WTC11 (cell line): ENCODE results near the gene NXN. TPM values are rescaled to one million over a fixed set of nuclear protein-coding genes. Genes with fewer than 3 reads are reported as not detected.

Experiments used
- ATAC-seq: fragments of 200-7000 bp; cut with Tn5 transposase; 2 replicates; pipeline ENCODE4 v1.10.0; 2021; ENCODE audit warnings: mild to moderate bottlenecking, moderate library complexity
- CTCF ChIA-PET: fragments of 300-600 bp; sonication (Branson Sonifier 250); formaldehyde crosslinking; loops from one replicate; lab custom pipeline; 2021; ENCODE audit warnings: antibody characterized with exemption; lab: Charles Lee
- POLR2A ChIA-PET: fragments of 350-600 bp; sonication (Branson Sonifier 250); formaldehyde crosslinking; loops from one replicate; lab custom pipeline; 2021; ENCODE audit warnings: antibody characterized with exemption; lab: Charles Lee
- DNase-seq: peaks from one replicate; pipeline ENCODE4 v3.0.0; 2021; ENCODE audit warnings: low spot score
- H3K27ac Mint-ChIP-seq: 2 replicates; pipeline ENCODE4 v1.8.0; 2021; ENCODE audit warnings: mixed read lengths
- H3K27me3 Mint-ChIP-seq: 2 replicates; pipeline ENCODE4 v1.8.0; 2021; ENCODE audit warnings: low read depth, mild to moderate bottlenecking, moderate library complexity, mixed read lengths
- H3K36me3 Mint-ChIP-seq: 2 replicates; pipeline ENCODE4 v1.8.0; 2021; ENCODE audit warnings: mixed read lengths
- H3K4me1 Mint-ChIP-seq: 2 replicates; pipeline ENCODE4 v1.8.0; 2022; ENCODE audit warnings: mixed read lengths
- H3K4me3 Mint-ChIP-seq: 2 replicates; pipeline ENCODE4 v1.8.0; 2021; ENCODE audit warnings: mild to moderate bottlenecking, moderate library complexity, mixed read lengths
- H3K9me3 Mint-ChIP-seq: 2 replicates; pipeline ENCODE4 v1.8.0; 2021; ENCODE audit warnings: mixed read lengths
- ATF1 ChIP-seq: sonication (generic); formaldehyde crosslinking; IDR thresholded peaks from 2 replicates; pipeline ENCODE4 v1.8.1; 2023; ENCODE audit warnings: mild to moderate bottlenecking, moderate library complexity, missing genetic modification reagents
- ATF3 ChIP-seq: sonication (generic); formaldehyde crosslinking; conservative IDR thresholded peaks from 2 replicates; pipeline ENCODE4 v1.8.1; 2022; ENCODE audit warnings: mild to moderate bottlenecking, missing genetic modification reagents
- CBFB ChIP-seq: sonication (generic); formaldehyde crosslinking; IDR thresholded peaks from 2 replicates; pipeline ENCODE4 v1.8.1; 2022; ENCODE audit warnings: mild to moderate bottlenecking, low read depth, missing genetic modification reagents
- CDX4 ChIP-seq: fragments of 250-450 bp; sonication (Bioruptor Pico); IDR thresholded peaks from 2 replicates; pipeline ENCODE4 v1.9.0; 2021; ENCODE audit warnings: moderate library complexity, mild to moderate bottlenecking, inconsistent platforms, borderline replicate concordance
- E2F5 ChIP-seq: sonication (generic); formaldehyde crosslinking; IDR thresholded peaks from 2 replicates; pipeline ENCODE4 v1.8.1; 2022; ENCODE audit warnings: mild to moderate bottlenecking, moderate library complexity, missing genetic modification reagents
- ELF4 ChIP-seq: sonication (generic); formaldehyde crosslinking; IDR thresholded peaks from 2 replicates; pipeline ENCODE4 v1.8.1; 2022; ENCODE audit warnings: low read depth, mild to moderate bottlenecking, moderate library complexity, missing genetic modification reagents
- ETV6 ChIP-seq: sonication (generic); formaldehyde crosslinking; IDR thresholded peaks from 2 replicates; pipeline ENCODE4 v1.8.1; 2022; ENCODE audit warnings: mild to moderate bottlenecking, missing genetic modification reagents
- GABPB1 ChIP-seq: sonication (generic); formaldehyde crosslinking; IDR thresholded peaks from 2 replicates; pipeline ENCODE4 v1.8.1; 2023; ENCODE audit warnings: mild to moderate bottlenecking, missing genetic modification reagents
- GTF2I ChIP-seq: fragments of 250-450 bp; sonication (Bioruptor Pico); conservative IDR thresholded peaks from 2 replicates; pipeline ENCODE4 v1.4.0; 2021; ENCODE audit warnings: mild to moderate bottlenecking
- HMGA2 ChIP-seq: fragments of 250-450 bp; sonication (Bioruptor Pico); IDR thresholded peaks from 2 replicates; pipeline ENCODE4 v1.4.0; 2021; ENCODE audit warnings: mild to moderate bottlenecking, moderate library complexity
- MAX ChIP-seq: sonication (generic); formaldehyde crosslinking; IDR thresholded peaks from 2 replicates; pipeline ENCODE4 v1.8.0; 2022; ENCODE audit warnings: mild to moderate bottlenecking, missing genetic modification reagents
- MLX ChIP-seq: sonication (generic); formaldehyde crosslinking; IDR thresholded peaks from 2 replicates; pipeline ENCODE4 v1.8.1; 2023; ENCODE audit warnings: mild to moderate bottlenecking, missing genetic modification reagents, moderate library complexity
- NFE2L1 ChIP-seq: sonication (generic); formaldehyde crosslinking; IDR thresholded peaks from 2 replicates; pipeline ENCODE4 v1.8.1; 2023; ENCODE audit warnings: missing genetic modification reagents
- OVOL2 ChIP-seq: fragments of 250-450 bp; sonication (Bioruptor Pico); IDR thresholded peaks from 2 replicates; pipeline ENCODE4 v1.9.0; 2021; ENCODE audit warnings: mild to moderate bottlenecking, borderline replicate concordance
- RORB ChIP-seq: fragments of 250-450 bp; sonication (Bioruptor Pico); IDR thresholded peaks from 2 replicates; pipeline ENCODE4 v1.9.0; 2021; ENCODE audit warnings: mild to moderate bottlenecking
- SMAD3 ChIP-seq: sonication (generic); formaldehyde crosslinking; IDR thresholded peaks from 2 replicates; pipeline ENCODE4 v1.8.0; 2022; ENCODE audit warnings: missing genetic modification reagents, mild to moderate bottlenecking, borderline replicate concordance
- SP1 ChIP-seq: sonication (generic); formaldehyde crosslinking; conservative IDR thresholded peaks from 2 replicates; pipeline ENCODE4 v1.8.1; 2022; ENCODE audit warnings: missing genetic modification reagents
- TEAD4 ChIP-seq: sonication (generic); formaldehyde crosslinking; IDR thresholded peaks from 2 replicates; pipeline ENCODE4 v1.8.0; 2022; ENCODE audit warnings: mild to moderate bottlenecking, missing genetic modification reagents
- ZBTB43 ChIP-seq: sonication (generic); formaldehyde crosslinking; IDR thresholded peaks from 2 replicates; pipeline ENCODE4 v1.8.1; 2023; ENCODE audit warnings: mild to moderate bottlenecking, missing genetic modification reagents
- ZNF138 ChIP-seq: sonication (generic); formaldehyde crosslinking; conservative IDR thresholded peaks from 2 replicates; pipeline ENCODE4 v1.8.1; 2022; ENCODE audit warnings: mild to moderate bottlenecking, moderate library complexity, missing genetic modification reagents
- ZNF396 ChIP-seq: fragments of 250-450 bp; sonication (Bioruptor Pico); IDR thresholded peaks from 2 replicates; pipeline ENCODE4 v1.8.0; 2021; ENCODE audit warnings: mild to moderate bottlenecking, moderate library complexity, borderline replicate concordance
- ZNF512 ChIP-seq: sonication (generic); formaldehyde crosslinking; IDR thresholded peaks from 2 replicates; pipeline ENCODE4 v1.8.1; 2022; ENCODE audit warnings: missing genetic modification reagents, borderline replicate concordance
- ZSCAN18 ChIP-seq: fragments of 250-450 bp; sonication (Bioruptor Pico); IDR thresholded peaks from 2 replicates; pipeline ENCODE4 v2.1.2; 2022; ENCODE audit warnings: mild to moderate bottlenecking, moderate library complexity
- total RNA-seq: library from RNA; stranded (reverse); gene quantifications from 3 replicates; pipeline ENCODE4 v1.2.3, GENCODE V29; 2021

NXN gene
- total RNA-seq, 1 experiment from 2014 or later, result 96.8 TPM

- peaks cover 2% of the 10 kb centered on the region; the same call in 1 of the 2 replicates for H3K36me3 Mint-ChIP-seq
- H3K4me3 Mint-ChIP-seq, result 0 out of 2 replicates have a peak overlapping the region, but pooled peaks have one; percentile 8
- H3K4me1 Mint-ChIP-seq, result peaks cover 74% of the 10 kb centered on the region
- no peaks in the 10 kb centered on the region for H3K27me3 Mint-ChIP-seq
- DNase-seq, result no peak
- CTCF ChIA-PET, result interaction anchor here (0.5 to 2.8 kb wide), 6 partner anchors 11 to 262 kb away, joined by 3 to 12 read pairs (median 4); partner anchors contain the start of gene ABR
- H3K9me3 Mint-ChIP-seq, result no peaks in the 10 kb centered on the region
- POLR2A ChIA-PET, result no interaction called here
- TF ChIP-seq SP1 (CRISPR knock-in tag), result no peak
- TF ChIP-seq RORB (CRISPR knock-in tag), result no peak
- TF ChIP-seq ZNF396 (CRISPR knock-in tag), result no peak
- no peak for TF ChIP-seq TEAD4 (CRISPR knock-in tag)
- TF ChIP-seq NFE2L1 (CRISPR knock-in tag), result no peak
- TF ChIP-seq ETV6 (CRISPR knock-in tag), result no peak
- TF ChIP-seq ELF4 (CRISPR knock-in tag), result no peak
- TF ChIP-seq GABPB1 (CRISPR knock-in tag), result no peak
- TF ChIP-seq GTF2I (CRISPR knock-in tag), result no peak
- no peak for TF ChIP-seq CDX4 (CRISPR knock-in tag)
- peak overlapping the region; percentile 98 for H3K27ac Mint-ChIP-seq
- no peak for ATAC-seq
Observed at GRCh38 chr17:917391-917811, 62.2 kb downstream of the NXN start.

GRCh38 chr17:916315-916714 lies 63.3 kb downstream of the NXN start:
- TF ChIP-seq HMGA2 (no peak), ETV6 (CRISPR knock-in tag) (no peak)
- TF ChIP-seq, all 79 proteins: peak for 0
- CTCF ChIA-PET, result interaction anchor here (0.7 to 2.8 kb wide), 10 partner anchors 13 to 690 kb away, joined by 3 to 12 read pairs (median 3); partner anchors contain the start of gene TIMM22
- peaks cover 79% of the 10 kb centered on the region for H3K4me1 Mint-ChIP-seq
- POLR2A ChIA-PET, result no interaction called here
- peak overlapping the region; percentile 99 for H3K27ac Mint-ChIP-seq
- no peak for ATAC-seq
- no peaks in the 10 kb centered on the region for H3K27me3 Mint-ChIP-seq
- H3K9me3 Mint-ChIP-seq, result no peaks in the 10 kb centered on the region
- H3K36me3 Mint-ChIP-seq, result peaks cover 2% of the 10 kb centered on the region; the same call in 1 of the 2 replicates
- no peak for DNase-seq
- no peak overlapping the region for H3K4me3 Mint-ChIP-seq

- no peak for DNase-seq
- H3K4me3 Mint-ChIP-seq, result no peak overlapping the region
- H3K36me3 Mint-ChIP-seq, result peaks cover 2% of the 10 kb centered on the region; the same call in 1 of the 2 replicates
Observed at GRCh38 chr17:915538-916201, 63.9 kb downstream of the NXN start.

More at GRCh38 chr17:915538-916201, 63.9 kb downstream of the NXN start:
- CTCF ChIA-PET, result interaction anchor here (0.9 to 2.8 kb wide), 5 partner anchors 36 to 690 kb away, joined by 3 to 12 read pairs (median 4); no protein-coding TSS in a partner anchor
- H3K4me1 Mint-ChIP-seq, result peaks cover 78% of the 10 kb centered on the region
- no peak for TF ChIP-seq GTF2I (CRISPR knock-in tag)
- TF ChIP-seq MLX, result no peak
- TF ChIP-seq E2F5 (CRISPR knock-in tag), result no peak
- TF ChIP-seq ZNF512 (CRISPR knock-in tag), result no peak
- no peak for TF ChIP-seq ZNF138 (CRISPR knock-in tag)
- TF ChIP-seq ZBTB43 (CRISPR knock-in tag), result no peak
- TF ChIP-seq SMAD3, result no peak
- TF ChIP-seq MAX (CRISPR knock-in tag), result no peak
- no peak for TF ChIP-seq ATF1 (CRISPR knock-in tag)
- no peak for TF ChIP-seq ATF3 (CRISPR knock-in tag)
- TF ChIP-seq CDX4 (CRISPR knock-in tag), result no peak
- no peak for TF ChIP-seq ZSCAN18 (CRISPR knock-in tag)
- no peak for TF ChIP-seq CBFB (CRISPR knock-in tag)
- no peak for TF ChIP-seq OVOL2 (CRISPR knock-in tag)
- TF ChIP-seq, all 79 proteins: peak for 0
- peak overlapping the region; percentile 99 for H3K27ac Mint-ChIP-seq
- POLR2A ChIA-PET, result interaction anchor here (0.6 to 0.9 kb wide), 2 partner anchors 29 to 122 kb away, joined by 3 to 4 read pairs; no protein-coding TSS in a partner anchor
- H3K9me3 Mint-ChIP-seq, result no peaks in the 10 kb centered on the region
- H3K27me3 Mint-ChIP-seq, result no peaks in the 10 kb centered on the region
- ATAC-seq, result peak; percentile 15; the same call in 1 of the 2 replicates
